Activated T-cell treated with anti-CD3 and anti-CD28 coated beads, Interleukin-2, amount 50 U/mL, for 24 hours (primary cell): ENCODE data around the gene NCAPD2.

Experiments
- DNase-seq: peaks from one replicate; pipeline ENCODE4 v3.0.0-alpha.2; 2020
- H3K27ac Mint-ChIP-seq: 2 replicates; pipeline ENCODE4 v1.8.0; 2020; ENCODE audit warnings: mild to moderate bottlenecking, mixed read lengths
- H3K27me3 Mint-ChIP-seq: 2 replicates; pipeline ENCODE4 v1.8.0; 2020; ENCODE audit warnings: mixed read lengths
- H3K36me3 Mint-ChIP-seq: 2 replicates; pipeline ENCODE4 v1.8.0; 2020; ENCODE audit warnings: low read depth, mixed read lengths
- H3K4me1 Mint-ChIP-seq: 2 replicates; pipeline ENCODE4 v1.8.0; 2020; ENCODE audit warnings: low read depth, mixed read lengths
- H3K4me3 Mint-ChIP-seq: 2 replicates; pipeline ENCODE4 v1.8.0; 2020; ENCODE audit warnings: mild to moderate bottlenecking, moderate library complexity, mixed read lengths
- H3K9me3 Mint-ChIP-seq: 2 replicates; pipeline ENCODE4 v1.8.0; 2020; ENCODE audit warnings: mixed read lengths

The NCAPD2 gene

GRCh38 chr12:6540181-6540877 is 46.4 kb downstream of the NCAPD2 start:
- peak overlapping the region; percentile 99 for H3K27ac Mint-ChIP-seq
- H3K4me3 Mint-ChIP-seq = peak overlapping the region; percentile 92
- H3K36me3 Mint-ChIP-seq = peaks cover 84% of the 10 kb centered on the region
- peak; percentile 73 for DNase-seq
- H3K4me1 Mint-ChIP-seq = peaks cover 56% of the 10 kb centered on the region
- no peaks in the 10 kb centered on the region for H3K9me3 Mint-ChIP-seq
- no peaks in the 10 kb centered on the region for H3K27me3 Mint-ChIP-seq

GRCh38 chr12:6541371-6542165 is 47.7 kb downstream of the NCAPD2 start:
- Mint-ChIP-seq H3K4me1 (peaks cover 53% of the 10 kb centered on the region), H3K4me3 (no peak overlapping the region), H3K9me3 (no peaks in the 10 kb centered on the region), H3K27me3 (no peaks in the 10 kb centered on the region), H3K27ac (peak overlapping the region; percentile 57), H3K36me3 (peaks cover 84% of the 10 kb centered on the region)
- DNase-seq = no peak

- Mint-ChIP-seq H3K36me3 (peaks cover 84% of the 10 kb centered on the region), H3K9me3 (no peaks in the 10 kb centered on the region), H3K4me3 (no peak overlapping the region), H3K27me3 (no peaks in the 10 kb centered on the region), H3K4me1 (peaks cover 45% of the 10 kb centered on the region), H3K27ac (peak overlapping the region; percentile 39)
- no peak for DNase-seq
Measured at GRCh38 chr12:6542209-6543009, 48.5 kb downstream of the NCAPD2 start.

- no peak for DNase-seq
- Mint-ChIP-seq H3K27me3 (no peaks in the 10 kb centered on the region), H3K27ac (no peak overlapping the region), H3K4me1 (peaks cover 12% of the 10 kb centered on the region), H3K9me3 (no peaks in the 10 kb centered on the region), H3K36me3 (peaks cover 85% of the 10 kb centered on the region), H3K4me3 (no peak overlapping the region)
Measured at GRCh38 chr12:6546016-6546415, 52.1 kb downstream of the NCAPD2 start.

GRCh38 chr12:6547566-6547965 is 53.7 kb downstream of the NCAPD2 start:
- Mint-ChIP-seq H3K27ac (peak overlapping the region; percentile 14), H3K36me3 (peaks cover 88% of the 10 kb centered on the region), H3K9me3 (no peaks in the 10 kb centered on the region)

GRCh38 chr12:6547987-6548386 is 54.1 kb downstream of the NCAPD2 start:
- peaks cover 19% of the 10 kb centered on the region for H3K4me1 Mint-ChIP-seq
- H3K27ac Mint-ChIP-seq = peak overlapping the region; percentile 14
- no peaks in the 10 kb centered on the region for H3K27me3 Mint-ChIP-seq
- H3K4me3 Mint-ChIP-seq = no peak overlapping the region
- no peaks in the 10 kb centered on the region for H3K9me3 Mint-ChIP-seq
- no peak for DNase-seq
- peaks cover 88% of the 10 kb centered on the region for H3K36me3 Mint-ChIP-seq

More at GRCh38 chr12:6547566-6547965, 53.7 kb downstream of the NCAPD2 start:
- H3K27me3 Mint-ChIP-seq = no peaks in the 10 kb centered on the region
- no peak overlapping the region for H3K4me3 Mint-ChIP-seq
- no peak for DNase-seq
- peaks cover 15% of the 10 kb centered on the region for H3K4me1 Mint-ChIP-seq

GRCh38 chr12:6548556-6548955 is 54.7 kb downstream of the NCAPD2 start:
- H3K36me3 Mint-ChIP-seq = peaks cover 90% of the 10 kb centered on the region
- H3K27ac Mint-ChIP-seq = no peak overlapping the region
- no peaks in the 10 kb centered on the region for H3K27me3 Mint-ChIP-seq
- H3K4me1 Mint-ChIP-seq = peaks cover 24% of the 10 kb centered on the region
- no peak for DNase-seq
- H3K9me3 Mint-ChIP-seq = no peaks in the 10 kb centered on the region
- no peak overlapping the region for H3K4me3 Mint-ChIP-seq

- DNase-seq = no peak
- peaks cover 29% of the 10 kb centered on the region for H3K4me1 Mint-ChIP-seq
- no peaks in the 10 kb centered on the region for H3K27me3 Mint-ChIP-seq
- no peaks in the 10 kb centered on the region for H3K9me3 Mint-ChIP-seq
- peaks cover 91% of the 10 kb centered on the region for H3K36me3 Mint-ChIP-seq
- H3K27ac Mint-ChIP-seq = peak overlapping the region; percentile 22
- H3K4me3 Mint-ChIP-seq = no peak overlapping the region
Measured at GRCh38 chr12:6548966-6549683, 55.2 kb downstream of the NCAPD2 start.

GRCh38 chr12:6549684-6550151 is 55.8 kb downstream of the NCAPD2 start:
- peaks cover 35% of the 10 kb centered on the region for H3K4me1 Mint-ChIP-seq
- H3K27me3 Mint-ChIP-seq = no peaks in the 10 kb centered on the region
- no peak overlapping the region for H3K4me3 Mint-ChIP-seq
- peaks cover 91% of the 10 kb centered on the region for H3K36me3 Mint-ChIP-seq
- H3K27ac Mint-ChIP-seq = no peak overlapping the region
- H3K9me3 Mint-ChIP-seq = no peaks in the 10 kb centered on the region
- DNase-seq = no peak

GRCh38 chr12:6550294-6551062 is 56.6 kb downstream of the NCAPD2 start:
- Mint-ChIP-seq H3K4me3 (no peak overlapping the region), H3K9me3 (no peaks in the 10 kb centered on the region), H3K4me1 (peaks cover 40% of the 10 kb centered on the region), H3K27ac (no peak overlapping the region), H3K27me3 (no peaks in the 10 kb centered on the region), H3K36me3 (peaks cover 92% of the 10 kb centered on the region)
- DNase-seq = no peak

GRCh38 chr12:6551063-6551461 is 57.2 kb downstream of the NCAPD2 start:
- H3K4me3 Mint-ChIP-seq = no peak overlapping the region
- H3K27ac Mint-ChIP-seq = peak overlapping the region; percentile 44
- peaks cover 90% of the 10 kb centered on the region for H3K36me3 Mint-ChIP-seq
- H3K9me3 Mint-ChIP-seq = no peaks in the 10 kb centered on the region
- H3K27me3 Mint-ChIP-seq = no peaks in the 10 kb centered on the region
- DNase-seq = no peak
- peaks cover 40% of the 10 kb centered on the region for H3K4me1 Mint-ChIP-seq

GRCh38 chr12:6551496-6552139 is 57.7 kb downstream of the NCAPD2 start:
- H3K27ac Mint-ChIP-seq = peak overlapping the region; percentile 44

GRCh38 chr12:6552140-6552551 is 58.2 kb downstream of the NCAPD2 start:
- no peak for DNase-seq
- Mint-ChIP-seq H3K4me1 (peaks cover 50% of the 10 kb centered on the region), H3K27ac (peak overlapping the region; percentile 7), H3K36me3 (peaks cover 90% of the 10 kb centered on the region), H3K4me3 (no peak overlapping the region), H3K9me3 (no peaks in the 10 kb centered on the region), H3K27me3 (no peaks in the 10 kb centered on the region)

More at GRCh38 chr12:6551496-6552139, 57.7 kb downstream of the NCAPD2 start:
- H3K9me3 Mint-ChIP-seq = no peaks in the 10 kb centered on the region
- peaks cover 45% of the 10 kb centered on the region for H3K4me1 Mint-ChIP-seq
- H3K27me3 Mint-ChIP-seq = no peaks in the 10 kb centered on the region
- peaks cover 90% of the 10 kb centered on the region for H3K36me3 Mint-ChIP-seq
- no peak for DNase-seq
- H3K4me3 Mint-ChIP-seq = no peak overlapping the region
